HCT116 (cell line): ENCODE results near the gene ADIPOR2. TPM values are rescaled to one million over a fixed set of nuclear protein-coding genes. Genes with fewer than 3 reads are reported as not detected.

ENCODE experiments used
- ATAC-seq: fragments of 200-7000 bp; cut with Tn5 transposase; 2 replicates; pipeline ENCODE4 v1.9.1; 2020; ENCODE audit warnings: mild to moderate bottlenecking, moderate library complexity
- BruUV-seq: library from RNA; stranded (reverse); fragments of 400-500 nt; replicated peaks from 2 replicates; lab custom pipeline; 2021; lab: Mats Ljungman, UMichigan
- CTCF ChIA-PET: fragments of 300-600 bp; sonication (Branson Sonifier 250); formaldehyde crosslinking; loops from one replicate; lab custom pipeline; 2021; ENCODE audit warnings: antibody characterized with exemption; lab: Charles Lee
- POLR2A ChIA-PET: fragments of 300-600, 350-600 bp; sonication (Branson Sonifier 250); formaldehyde crosslinking; loops from one replicate; lab custom pipeline; 2021; ENCODE audit warnings: antibody characterized with exemption; lab: Charles Lee
- RAD21 ChIA-PET, 2 experiments: fragments of 300-600 bp; sonication (Branson Sonifier 250); formaldehyde crosslinking; loops; one replicate each; lab custom pipeline; 2023; ENCODE audit warnings: low total read pairs in 2 of 2; ENCODE audit not compliant: uncharacterized antibody in 2 of 2, unreplicated experiment in 2 of 2, low non-redundant PET in 1 of 2; lab: Charles Lee
- DNase-seq: peaks from one replicate; pipeline ENCODE4 v3.0.0-alpha.2; 2010; ENCODE audit warnings: low read depth, low spot score
- H2AFZ ChIP-seq: fragments of 200-600 bp; shearing (Covaris generic), sonication (generic); 2 replicates; pipeline ENCODE4 v1.6.1; 2017; ENCODE audit warnings: low read depth, mixed run types, mixed read lengths, antibody characterized with exemption, low read length; ENCODE audit not compliant: poor library complexity, severe bottlenecking
- H3K27ac ChIP-seq: 2 replicates; pipeline ENCODE4 v1.5.1; 2012; ENCODE audit warnings: low read depth, low read length
- H3K27me3 ChIP-seq: fragments of 200-600 bp; sonication (generic); 2 replicates; pipeline ENCODE4 v1.6.1; 2016; ENCODE audit warnings: mixed run types, low read length, mixed read lengths; ENCODE audit not compliant: insufficient read depth
- H3K36me3 ChIP-seq, 2 experiments: fragments of 200-500 bp in 1 of 2; fragments of 200-600 bp in 1 of 2; sonication (Bioruptor generic) in 1 of 2; sonication (generic) in 1 of 2; 2 replicates each; pipeline versions ENCODE4 v1.5.1 to v1.6.1; 2014 to 2016; ENCODE audit warnings: low read length in 2 of 2, inconsistent platforms in 1 of 2, mixed read lengths in 1 of 2, mixed run types in 1 of 2; ENCODE audit not compliant: insufficient read depth in 2 of 2, control insufficient read depth in 1 of 2
- H3K4me1 ChIP-seq, 2 experiments: fragments of 200-600 bp in 1 of 2; sonication (generic) in 1 of 2; 2 replicates each; pipeline versions ENCODE4 v1.5.1 to v1.6.1; 2012 to 2017; ENCODE audit warnings: low read length in 2 of 2, inconsistent platforms in 1 of 2, mild to moderate bottlenecking in 1 of 2, mixed read lengths in 1 of 2, mixed run types in 1 of 2, moderate library complexity in 1 of 2; ENCODE audit not compliant: insufficient read depth in 2 of 2, control insufficient read depth in 1 of 2
- H3K4me2 ChIP-seq: fragments of 200-600 bp; sonication (generic); 2 replicates; pipeline ENCODE4 v1.6.1; 2017; ENCODE audit warnings: mixed run types, low read length, mixed read lengths
- H3K4me3 ChIP-seq, 2 experiments: fragments of 200-600 bp in 1 of 2; sonication (generic) in 1 of 2; replicated peaks in 1 of 2; 2 replicates each; pipeline ENCODE4 v1.5.1; 2011 to 2016; ENCODE audit warnings: low read length in 2 of 2, control low read depth in 1 of 2, low read depth in 1 of 2, mild to moderate bottlenecking in 1 of 2, mixed read lengths in 1 of 2, mixed run types in 1 of 2
- H3K79me2 ChIP-seq: fragments of 200-600 bp; sonication (generic); 2 replicates; pipeline ENCODE4 v1.6.1; 2017; ENCODE audit warnings: mild to moderate bottlenecking, mixed run types, low read length, moderate library complexity, mixed read lengths; ENCODE audit not compliant: insufficient read depth
- H3K9ac ChIP-seq: fragments of 200-600 bp; sonication (generic); 2 replicates; pipeline ENCODE4 v1.6.1; 2016; ENCODE audit warnings: low read length, mixed read lengths
- H3K9me2 ChIP-seq: fragments of 200-600 bp; sonication (generic), shearing (Covaris generic); 2 replicates; pipeline ENCODE4 v1.6.1; 2017; ENCODE audit warnings: mixed run types, mild to moderate bottlenecking, moderate library complexity; ENCODE audit not compliant: insufficient read depth
- H3K9me3 ChIP-seq, 2 experiments: fragments of 200-500 bp in 1 of 2; fragments of 200-600 bp in 1 of 2; sonication (Bioruptor generic) in 1 of 2; sonication (generic) in 1 of 2; 2 replicates each; pipeline ENCODE4 v1.6.1; 2014 to 2017; ENCODE audit warnings: low read length in 2 of 2, mixed read lengths in 2 of 2, inconsistent platforms in 1 of 2, low read depth in 1 of 2, mild to moderate bottlenecking in 1 of 2, mixed run types in 1 of 2, moderate library complexity in 1 of 2; ENCODE audit not compliant: control insufficient read depth in 1 of 2, insufficient read depth in 1 of 2
- H4K20me1 ChIP-seq: fragments of 200-600 bp; sonication (generic), shearing (Covaris generic); 2 replicates; pipeline ENCODE4 v1.6.1; 2017; ENCODE audit warnings: mixed run types, mild to moderate bottlenecking, moderate library complexity; ENCODE audit not compliant: insufficient read depth
- ATF3 ChIP-seq: IDR thresholded peaks from 2 replicates; pipeline ENCODE4 v1.6.1; 2012
- CEBPB ChIP-seq: IDR thresholded peaks from 2 replicates; pipeline ENCODE4 v1.6.1; 2012; ENCODE audit warnings: low read depth
- EZH2 ChIP-seq: fragments of 200-600 bp; sonication (generic); IDR thresholded peaks from 2 replicates; pipeline ENCODE4 v1.6.1; 2017; ENCODE audit warnings: antibody characterized with exemption, mixed run types
- EZH2phosphoT487 ChIP-seq: fragments of 200-600 bp; IDR thresholded peaks from 2 replicates; pipeline ENCODE4 v1.6.1; 2018; ENCODE audit warnings: antibody characterized with exemption, borderline replicate concordance
- FOSL1 ChIP-seq: IDR thresholded peaks from 2 replicates; pipeline ENCODE4 v1.6.1; 2012; ENCODE audit warnings: low read depth
- JUND ChIP-seq: IDR thresholded peaks from 2 replicates; pipeline ENCODE4 v1.6.1; 2012
- POLR2A ChIP-seq: IDR thresholded peaks from 2 replicates; pipeline ENCODE4 v1.7.0; 2011; ENCODE audit warnings: borderline replicate concordance; ENCODE audit not compliant: insufficient read depth, insufficient read length; ENCODE audit errors: extremely low read depth
- SIN3A ChIP-seq: IDR thresholded peaks from 2 replicates; pipeline ENCODE4 v1.6.1; 2012; ENCODE audit warnings: low read depth
- SP1 ChIP-seq: IDR thresholded peaks from 2 replicates; pipeline ENCODE4 v1.6.1; 2012; ENCODE audit warnings: low read depth
- SRF ChIP-seq: IDR thresholded peaks from 2 replicates; pipeline ENCODE4 v1.6.1; 2012; ENCODE audit warnings: low read depth
- TCF7L2 ChIP-seq: IDR thresholded peaks from 2 replicates; pipeline ENCODE4 v1.7.0; 2011; ENCODE audit warnings: borderline replicate concordance, inconsistent platforms; ENCODE audit not compliant: insufficient read depth, insufficient read length; ENCODE audit errors: extremely low read depth
- YY1 ChIP-seq: IDR thresholded peaks from 2 replicates; pipeline ENCODE4 v1.6.1; 2011; ENCODE audit warnings: low read length, low read depth, moderate library complexity, mild to moderate bottlenecking; ENCODE audit not compliant: insufficient replicate concordance; ENCODE audit errors: extremely low read depth
- ZNF274 ChIP-seq: fragments of 200-500 bp; sonication (Bioruptor generic); IDR thresholded peaks from 2 replicates; pipeline ENCODE4 v1.6.1; 2014; ENCODE audit warnings: mild to moderate bottlenecking, low read depth, low read length, inconsistent platforms
- intact Hi-C: fragments of 100-400 bp; cut with micrococcal nuclease; formaldehyde crosslinking; loops from 2 replicates; pipeline ENCODE4 v1.10.0; 2022
- total RNA-seq: library from RNA; stranded (reverse); gene quantifications from one replicate; pipeline ENCODE4 v1.2.1, GENCODE V29; 2021; ENCODE audit not compliant: unreplicated experiment
- TF ChIP-seq, protein P1 (sequence below): IDR thresholded peaks from 2 replicates; pipeline ENCODE4 v1.6.1; 2011; ENCODE audit warnings: mild to moderate bottlenecking, low read length, moderate library complexity; ENCODE audit not compliant: insufficient replicate concordance; ENCODE audit errors: extremely low read depth

Gene ADIPOR2
- total RNA-seq, 1 experiment from 2014 or later: 69.9 TPM

DNA sequence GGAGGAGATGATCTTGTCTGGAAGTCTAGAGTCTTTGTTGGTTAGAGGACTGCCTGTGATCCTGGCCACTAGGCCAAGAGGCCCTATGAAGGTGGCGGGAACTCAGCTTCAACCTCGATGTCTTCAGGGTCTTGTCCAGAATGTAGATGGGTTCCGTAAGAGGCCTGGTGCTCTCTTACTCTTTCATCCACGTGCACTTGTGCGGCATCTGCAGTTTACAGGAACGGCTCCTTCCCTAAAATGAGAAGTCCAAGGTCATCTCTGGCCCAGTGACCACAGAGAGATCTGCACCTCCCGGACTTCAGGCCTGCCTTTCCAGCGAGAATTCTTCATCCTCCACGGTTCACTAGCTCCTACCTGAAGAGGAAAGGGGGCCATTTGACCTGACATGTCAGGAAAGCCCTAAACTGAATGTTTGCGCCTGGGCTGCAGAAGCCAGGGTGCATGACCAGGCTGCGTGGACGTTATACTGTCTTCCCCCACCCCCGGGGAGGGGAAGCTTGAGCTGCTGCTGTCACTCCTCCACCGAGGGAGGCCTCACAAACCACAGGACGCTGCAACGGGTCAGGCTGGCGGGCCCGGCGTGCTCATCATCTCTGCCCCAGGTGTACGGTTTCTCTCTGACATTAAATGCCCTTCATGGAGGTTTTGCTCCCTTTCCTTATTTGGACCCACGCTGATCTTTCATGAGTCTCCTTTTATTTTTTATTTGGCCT lies 44.1 kb upstream of the ADIPOR2 start:
- H4K20me1 ChIP-seq: no peaks in the 10 kb centered on the region
- no peak overlapping the region for H3K27ac ChIP-seq
- peaks cover 25% of the 10 kb centered on the region; the same call in 1 of the 2 replicates for H3K27me3 ChIP-seq
- no peak overlapping the region for H3K4me2 ChIP-seq
- H3K9ac ChIP-seq: no peak overlapping the region
- H3K4me1 ChIP-seq: peaks cover 0 to 4% of the 10 kb centered on the region in 2 experiments; a peak in 1 of 4 replicates
- CTCF ChIA-PET: no interaction called here
- ATAC-seq: no peak
- TF ChIP-seq EZH2 (no peak), EZH2phosphoT487 (no peak), JUND (no peak), TCF7L2 (no peak), SP1 (no peak), CEBPB (no peak), POLR2A (no peak), SRF (no peak), ATF3 (no peak), YY1 (no peak), SIN3A (no peak), ZNF274 (no peak), FOSL1 (no peak)
- TF ChIP-seq, protein P1, sequence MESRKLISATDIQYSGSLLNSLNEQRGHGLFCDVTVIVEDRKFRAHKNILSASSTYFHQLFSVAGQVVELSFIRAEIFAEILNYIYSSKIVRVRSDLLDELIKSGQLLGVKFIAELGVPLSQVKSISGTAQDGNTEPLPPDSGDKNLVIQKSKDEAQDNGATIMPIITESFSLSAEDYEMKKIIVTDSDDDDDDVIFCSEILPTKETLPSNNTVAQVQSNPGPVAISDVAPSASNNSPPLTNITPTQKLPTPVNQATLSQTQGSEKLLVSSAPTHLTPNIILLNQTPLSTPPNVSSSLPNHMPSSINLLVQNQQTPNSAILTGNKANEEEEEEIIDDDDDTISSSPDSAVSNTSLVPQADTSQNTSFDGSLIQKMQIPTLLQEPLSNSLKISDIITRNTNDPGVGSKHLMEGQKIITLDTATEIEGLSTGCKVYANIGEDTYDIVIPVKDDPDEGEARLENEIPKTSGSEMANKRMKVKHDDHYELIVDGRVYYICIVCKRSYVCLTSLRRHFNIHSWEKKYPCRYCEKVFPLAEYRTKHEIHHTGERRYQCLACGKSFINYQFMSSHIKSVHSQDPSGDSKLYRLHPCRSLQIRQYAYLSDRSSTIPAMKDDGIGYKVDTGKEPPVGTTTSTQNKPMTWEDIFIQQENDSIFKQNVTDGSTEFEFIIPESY: no peak
- TF ChIP-seq, all 23 proteins: peak for 0
- no peaks in the 10 kb centered on the region for H3K9me2 ChIP-seq
- RAD21 ChIA-PET: no interaction called here
- no peaks in the 10 kb centered on the region for H3K79me2 ChIP-seq
- BruUV-seq: no TSS peak
- intact Hi-C loops: no loop called here
- H3K4me3 ChIP-seq: no peak overlapping the region
- H3K36me3 ChIP-seq: no peaks in the 10 kb centered on the region
- DNase-seq: no peak
- no peak overlapping the region for H2AFZ ChIP-seq
- POLR2A ChIA-PET: no interaction called here
- no peaks in the 10 kb centered on the region for H3K9me3 ChIP-seq
